Osteocyte (in vitro differentiated cells): ENCODE results near the gene EFR3B. TPM values are rescaled to one million over a fixed set of nuclear protein-coding genes. Genes with fewer than 3 reads are reported as not detected.

Experiments used
- DNase-seq: peaks from one replicate; pipeline ENCODE4 v3.0.0; 2021; ENCODE audit warnings: mixed read lengths; ENCODE audit not compliant: unreplicated experiment; ENCODE audit errors: extremely low spot score
- H3K27ac Mint-ChIP-seq: one replicate; pipeline ENCODE4 v1.8.0; 2021; ENCODE audit warnings: mild to moderate bottlenecking, mixed read lengths; ENCODE audit not compliant: unreplicated experiment
- H3K27me3 Mint-ChIP-seq: one replicate; pipeline ENCODE4 v1.8.0; 2021; ENCODE audit warnings: mixed read lengths; ENCODE audit not compliant: unreplicated experiment
- H3K36me3 Mint-ChIP-seq: one replicate; pipeline ENCODE4 v1.8.0; 2021; ENCODE audit warnings: mixed read lengths; ENCODE audit not compliant: unreplicated experiment
- H3K4me1 Mint-ChIP-seq: one replicate; pipeline ENCODE4 v1.8.0; 2021; ENCODE audit warnings: mixed read lengths; ENCODE audit not compliant: unreplicated experiment
- H3K4me3 Mint-ChIP-seq: one replicate; pipeline ENCODE4 v1.8.0; 2021; ENCODE audit warnings: mild to moderate bottlenecking, moderate library complexity, mixed read lengths; ENCODE audit not compliant: unreplicated experiment
- H3K9me3 Mint-ChIP-seq: one replicate; pipeline ENCODE4 v1.8.0; 2021; ENCODE audit warnings: mixed read lengths; ENCODE audit not compliant: unreplicated experiment
- total RNA-seq: library from RNA; stranded (reverse); gene quantifications from 2 replicates; pipeline ENCODE4 v1.2.1, GENCODE V29; 2021
- TF ChIP-seq, protein P1 (sequence below): fragments of 200-600 bp; sonication (generic); IDR thresholded peaks from 2 replicates; pipeline ENCODE4 v1.5.0; 2021; ENCODE audit warnings: antibody characterized with exemption, mild to moderate bottlenecking, moderate library complexity

The EFR3B gene
- total RNA-seq, 1 donor from 2014 or later, result 1.3 TPM

DNA sequence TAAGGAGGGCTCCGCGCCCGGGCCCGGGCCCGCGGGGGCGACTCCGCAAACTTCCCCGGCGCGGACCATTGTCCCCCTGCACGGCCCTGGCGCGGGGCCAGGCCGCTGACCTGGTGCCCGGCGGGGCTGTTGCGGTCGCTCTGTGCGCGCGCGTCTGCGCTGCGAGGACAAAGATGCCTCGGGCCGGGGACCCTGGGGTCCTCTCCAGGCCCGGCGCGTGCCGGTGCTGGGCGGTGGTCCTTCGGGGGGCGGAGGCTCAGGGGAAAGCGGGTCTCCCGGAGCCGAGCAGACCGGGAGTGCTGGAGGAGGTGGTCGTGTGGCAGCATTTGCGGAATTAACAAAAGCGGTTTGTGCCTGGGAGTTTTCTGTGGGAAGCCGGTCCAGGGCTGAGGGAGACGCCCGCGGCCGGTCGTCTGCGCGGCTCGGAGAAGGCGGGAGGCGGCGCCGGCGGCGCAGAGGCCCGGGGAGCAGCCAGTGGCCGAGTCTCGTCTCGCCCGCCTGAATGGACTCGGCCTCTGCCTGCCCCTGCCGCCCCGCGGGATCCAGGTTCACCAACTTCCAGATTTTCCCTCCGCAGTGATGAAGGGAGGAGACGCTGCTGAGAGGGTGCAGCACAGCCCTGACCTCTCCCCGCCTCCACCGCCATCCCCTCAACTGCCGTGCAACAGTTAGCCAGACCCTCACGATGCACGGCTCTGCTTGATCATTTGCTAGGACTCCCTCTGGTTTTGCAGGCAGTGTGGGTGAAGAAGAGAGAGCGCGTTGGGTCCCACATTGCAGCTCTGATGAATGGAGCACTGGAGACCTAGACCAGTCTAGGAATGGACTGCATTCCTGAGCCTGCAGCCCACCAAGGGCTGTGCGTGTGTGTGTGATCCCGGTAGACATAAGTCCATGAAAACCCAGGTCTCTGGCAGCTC, 705 bp downstream of the EFR3B start:
- Mint-ChIP-seq H3K27ac (peak overlapping the region; percentile 52), H3K4me3 (peak overlapping the region; percentile 81), H3K36me3 (no peaks in the 10 kb centered on the region), H3K4me1 (peaks cover 22% of the 10 kb centered on the region), H3K27me3 (peaks cover 2% of the 10 kb centered on the region), H3K9me3 (no peaks in the 10 kb centered on the region)
- no peak for DNase-seq
- TF ChIP-seq, protein P1, sequence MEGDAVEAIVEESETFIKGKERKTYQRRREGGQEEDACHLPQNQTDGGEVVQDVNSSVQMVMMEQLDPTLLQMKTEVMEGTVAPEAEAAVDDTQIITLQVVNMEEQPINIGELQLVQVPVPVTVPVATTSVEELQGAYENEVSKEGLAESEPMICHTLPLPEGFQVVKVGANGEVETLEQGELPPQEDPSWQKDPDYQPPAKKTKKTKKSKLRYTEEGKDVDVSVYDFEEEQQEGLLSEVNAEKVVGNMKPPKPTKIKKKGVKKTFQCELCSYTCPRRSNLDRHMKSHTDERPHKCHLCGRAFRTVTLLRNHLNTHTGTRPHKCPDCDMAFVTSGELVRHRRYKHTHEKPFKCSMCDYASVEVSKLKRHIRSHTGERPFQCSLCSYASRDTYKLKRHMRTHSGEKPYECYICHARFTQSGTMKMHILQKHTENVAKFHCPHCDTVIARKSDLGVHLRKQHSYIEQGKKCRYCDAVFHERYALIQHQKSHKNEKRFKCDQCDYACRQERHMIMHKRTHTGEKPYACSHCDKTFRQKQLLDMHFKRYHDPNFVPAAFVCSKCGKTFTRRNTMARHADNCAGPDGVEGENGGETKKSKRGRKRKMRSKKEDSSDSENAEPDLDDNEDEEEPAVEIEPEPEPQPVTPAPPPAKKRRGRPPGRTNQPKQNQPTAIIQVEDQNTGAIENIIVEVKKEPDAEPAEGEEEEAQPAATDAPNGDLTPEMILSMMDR, result no peak

DNA sequence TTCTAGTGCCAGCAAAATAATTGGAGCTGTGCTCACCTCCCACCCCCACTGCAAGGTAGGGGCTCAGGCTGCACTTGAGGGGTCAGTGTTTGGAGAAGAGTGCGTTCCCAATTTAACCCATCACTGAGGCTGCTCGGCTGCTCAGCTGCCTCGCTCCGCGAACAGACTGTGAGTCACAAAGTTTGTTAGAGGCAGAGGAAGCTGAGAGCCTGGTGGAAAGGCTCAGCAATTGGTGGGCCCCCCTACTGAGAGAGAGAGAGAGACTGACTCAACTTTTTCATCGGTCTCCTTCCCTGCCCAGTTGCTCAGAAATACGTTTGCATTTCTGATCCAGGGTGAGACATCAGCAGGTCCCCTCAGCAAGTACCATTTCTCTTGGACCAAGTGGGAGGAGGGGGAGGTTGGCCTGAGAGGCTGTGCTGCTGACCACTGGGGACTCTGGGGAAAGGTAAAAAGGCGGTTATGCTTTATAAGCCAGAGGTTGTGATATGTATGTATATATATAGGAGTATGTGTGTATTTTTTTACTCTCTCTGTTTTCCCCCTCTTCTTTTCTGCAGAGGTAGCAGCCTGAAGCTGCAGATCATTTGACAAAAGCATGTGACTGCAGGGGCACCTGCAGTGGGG, 1.5 kb downstream of the EFR3B start:
- no peaks in the 10 kb centered on the region for H3K36me3 Mint-ChIP-seq
- H3K4me3 Mint-ChIP-seq, result peak overlapping the region; percentile 81
- peak overlapping the region; percentile 52 for H3K27ac Mint-ChIP-seq
- DNase-seq, result no peak
- H3K27me3 Mint-ChIP-seq, result peaks cover 2% of the 10 kb centered on the region
- TF ChIP-seq, protein P1, result no peak
- no peaks in the 10 kb centered on the region for H3K9me3 Mint-ChIP-seq
- peaks cover 22% of the 10 kb centered on the region for H3K4me1 Mint-ChIP-seq

DNA sequence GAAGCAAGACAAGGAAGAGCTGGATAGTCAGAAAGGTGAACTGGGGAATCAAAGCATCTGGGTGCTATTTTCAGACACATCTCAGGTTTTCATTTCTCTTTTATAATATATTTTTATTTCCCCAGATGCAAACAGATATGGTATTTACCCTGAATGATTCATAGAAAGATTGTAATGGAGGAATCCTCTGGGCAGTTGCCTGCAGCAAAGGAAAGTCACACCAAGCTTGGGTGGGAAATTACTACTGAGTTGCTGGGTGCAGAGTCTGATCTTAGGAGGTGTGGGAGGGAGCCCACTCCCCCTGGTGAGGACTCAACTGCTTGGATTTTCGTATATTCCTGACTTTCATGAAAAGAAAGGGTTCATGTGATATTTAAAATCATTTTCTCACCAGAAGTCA, 2.1 kb downstream of the EFR3B start:
- no peak for DNase-seq
- H3K4me3 Mint-ChIP-seq, result no peak overlapping the region
- H3K4me1 Mint-ChIP-seq, result peaks cover 22% of the 10 kb centered on the region
- no peak overlapping the region for H3K27ac Mint-ChIP-seq
- peaks cover 2% of the 10 kb centered on the region for H3K27me3 Mint-ChIP-seq
- TF ChIP-seq, protein P1, result no peak
- H3K9me3 Mint-ChIP-seq, result no peaks in the 10 kb centered on the region
- no peaks in the 10 kb centered on the region for H3K36me3 Mint-ChIP-seq

DNA sequence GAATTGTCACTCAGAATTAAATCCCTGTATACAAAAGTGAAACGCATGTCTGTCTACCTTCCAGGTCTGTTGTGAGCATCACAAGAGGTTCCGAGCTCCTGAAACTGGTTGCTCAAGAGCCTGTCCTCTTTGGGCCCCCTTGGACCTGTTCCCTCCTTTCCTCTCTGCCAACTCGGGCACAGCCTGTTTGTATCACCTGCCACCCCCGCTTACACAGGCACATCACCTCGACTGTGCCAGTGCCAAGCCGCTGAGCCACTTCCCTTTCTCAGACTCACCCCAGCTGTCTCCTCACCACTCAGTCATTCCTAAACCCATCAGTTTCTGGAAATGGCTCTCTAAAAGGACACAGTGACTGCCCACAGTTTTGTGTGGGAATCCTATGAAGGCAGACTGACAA, 3.1 kb downstream of the EFR3B start:
- Mint-ChIP-seq H3K27ac (no peak overlapping the region), H3K4me3 (no peak overlapping the region)
- TF ChIP-seq, protein P1, result no peak

DNA sequence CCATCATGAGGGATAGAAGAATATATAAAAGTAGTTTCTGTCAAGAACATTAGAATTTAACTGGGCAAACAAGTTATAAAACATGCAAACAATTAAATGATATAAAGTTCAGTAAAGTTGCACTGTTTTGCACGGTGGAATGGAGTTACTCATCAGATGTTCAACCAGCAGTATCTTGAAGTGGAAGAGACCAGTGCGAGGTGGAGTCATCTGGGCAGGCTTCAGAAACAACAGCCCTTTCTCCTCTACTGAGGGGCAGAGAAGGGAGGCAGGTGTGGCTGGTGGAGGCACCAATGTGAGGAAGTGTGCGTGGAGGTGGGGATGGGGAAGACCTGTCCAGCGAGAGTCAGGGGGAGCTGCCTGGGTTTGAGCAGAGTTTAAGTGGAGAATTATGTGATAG, 7.5 kb downstream of the EFR3B start:
- no peak overlapping the region for H3K4me3 Mint-ChIP-seq
- H3K27ac Mint-ChIP-seq, result no peak overlapping the region
- H3K27me3 Mint-ChIP-seq, result no peaks in the 10 kb centered on the region
- no peaks in the 10 kb centered on the region for H3K36me3 Mint-ChIP-seq
- H3K9me3 Mint-ChIP-seq, result no peaks in the 10 kb centered on the region
- DNase-seq, result no peak
- H3K4me1 Mint-ChIP-seq, result no peaks in the 10 kb centered on the region
- TF ChIP-seq, protein P1, result no peak

More for the DNA sequence above, 3.1 kb downstream of the EFR3B start:
- Mint-ChIP-seq H3K9me3 (no peaks in the 10 kb centered on the region), H3K36me3 (no peaks in the 10 kb centered on the region), H3K4me1 (peaks cover 22% of the 10 kb centered on the region), H3K27me3 (peaks cover 2% of the 10 kb centered on the region)
- no peak for DNase-seq
